Activated naive CD8-positive, alpha-beta T cell treated with anti-CD3 and anti-CD28 coated beads, Interleukin-2, amount 10 ng/mL, durations not matched to agents 7 days and 5 days (primary cell): ENCODE results near the gene GJC2. TPM values are rescaled to one million over a fixed set of nuclear protein-coding genes. Genes with fewer than 3 reads are reported as not detected.

ENCODE experiments used
- total RNA-seq, 2 experiments: library from RNA; stranded (reverse); gene quantifications; one replicate each; pipeline ENCODE4 v1.2.3, GENCODE V29; 2021

Gene GJC2
- total RNA-seq, 2 experiments from 2014 or later, result 6.2 to 7.7 TPM

Other genes starting within 250 kb of the GJC2 start
- gene WNT9A, start 202.0 kb upstream of the GJC2 start, total RNA-seq, result under 1 TPM; 0.08 to 0.09 TPM
- gene WNT3A, start 142.9 kb upstream of the GJC2 start, total RNA-seq, result not detected
- 100 to 1,000 TPM; 266 to 284 TPM for gene ARF1, start 67.2 kb upstream of the GJC2 start, total RNA-seq
- 10 to 100 TPM; 25.2 to 29.2 TPM for gene C1orf35, start 46.6 kb upstream of the GJC2 start, total RNA-seq
- gene MRPL55, start 40.6 kb upstream of the GJC2 start, total RNA-seq, result 10 to 100 TPM; 53.6 to 53.7 TPM
- 100 to 1,000 TPM; 289 to 327 TPM for gene GUK1, start 9.7 kb upstream of the GJC2 start, total RNA-seq
- gene IBA57, start 15.9 kb downstream of the GJC2 start, total RNA-seq, result 10 to 100 TPM in 1 of 2 experiments, 1 to 10 TPM in 1; 9.7 to 12.2 TPM
- 10 to 100 TPM; 44.3 to 44.7 TPM for gene OBSCN, start 58.1 kb downstream of the GJC2 start, total RNA-seq